Measurements from ENCODE around the gene DUOXA2. TPM values are rescaled to one million over a fixed set of nuclear protein-coding genes. Genes with fewer than 3 reads are reported as not detected.

The DUOXA2 gene
- total RNA-seq, 1 donor from 2014 or later = not detected

- no peak for DNase-seq
Observed at GRCh38 chr15:45136378-45136764, 22.2 kb downstream of the DUOXA2 start.

- no peak for DNase-seq
Observed at GRCh38 chr15:45137703-45138102, 23.6 kb downstream of the DUOXA2 start.

- no peak for DNase-seq
Observed at GRCh38 chr15:45138814-45139765, 25.0 kb downstream of the DUOXA2 start.

GRCh38 chr15:45139770-45140169, 25.6 kb downstream of the DUOXA2 start:
- DNase-seq = no peak

- DNase-seq = no peak
Observed at GRCh38 chr15:45140557-45141250, 26.6 kb downstream of the DUOXA2 start.

- DNase-seq = no peak
Observed at GRCh38 chr15:45141386-45141785, 27.3 kb downstream of the DUOXA2 start.

- no peak for DNase-seq
Observed at GRCh38 chr15:45143056-45143455, 28.9 kb downstream of the DUOXA2 start.

GRCh38 chr15:45143946-45144345, 29.8 kb downstream of the DUOXA2 start:
- DNase-seq = no peak

GRCh38 chr15:45144775-45145174, 30.6 kb downstream of the DUOXA2 start:
- DNase-seq = no peak

GRCh38 chr15:45146405-45146804, 32.3 kb downstream of the DUOXA2 start:
- peak; percentile 14 for DNase-seq

GRCh38 chr15:45147606-45148005, 33.5 kb downstream of the DUOXA2 start:
- no peak for DNase-seq

- no peak for DNase-seq
Observed at GRCh38 chr15:45148076-45149059, 34.2 kb downstream of the DUOXA2 start.

- no peak for DNase-seq
Observed at GRCh38 chr15:45149060-45149459, 34.9 kb downstream of the DUOXA2 start.

GRCh38 chr15:45150481-45150880, 36.4 kb downstream of the DUOXA2 start:
- no peak for DNase-seq

GRCh38 chr15:45150997-45151396, 36.9 kb downstream of the DUOXA2 start:
- DNase-seq = no peak

- DNase-seq = no peak
Observed at GRCh38 chr15:45151998-45152828, 38.1 kb downstream of the DUOXA2 start.

GRCh38 chr15:45155739-45156138, 41.6 kb downstream of the DUOXA2 start:
- no peak for DNase-seq

- DNase-seq = no peak
Observed at GRCh38 chr15:45156744-45157455, 42.8 kb downstream of the DUOXA2 start.

GRCh38 chr15:45157974-45158373, 43.8 kb downstream of the DUOXA2 start:
- peak; percentile 12 for DNase-seq

- no peak for DNase-seq
Observed at GRCh38 chr15:45161666-45162065, 47.5 kb downstream of the DUOXA2 start.

All from skin of body (tissue), 2 donors.